Panc1 (cell line): Measurements from ENCODE around the gene GNAT2.

ENCODE experiments used
- CTCF ChIP-seq: fragments of 450-650 bp; IDR thresholded peaks from 2 replicates; pipeline ENCODE4 v1.5.1; 2017; ENCODE audit warnings: mild to moderate bottlenecking
- POLR2AphosphoS5 ChIP-seq: IDR thresholded peaks from 2 replicates; pipeline ENCODE4 v1.6.1; 2012; ENCODE audit warnings: mild to moderate bottlenecking, low read depth, low read length, moderate library complexity
- REST ChIP-seq, 2 experiments: IDR thresholded peaks; 2 replicates each; pipeline ENCODE4 v1.6.1; 2011 to 2012; ENCODE audit warnings: low read depth in 2 of 2, control low read depth in 1 of 2, low read length in 1 of 2, mild to moderate bottlenecking in 1 of 2, moderate library complexity in 1 of 2; ENCODE audit not compliant: insufficient read depth in 1 of 2
- SIN3A ChIP-seq: IDR thresholded peaks from 2 replicates; pipeline ENCODE4 v1.6.1; 2012; ENCODE audit warnings: low read depth, mild to moderate bottlenecking, low read length, moderate library complexity, borderline replicate concordance; ENCODE audit not compliant: insufficient read depth

- TF ChIP-seq CTCF (no peak), POLR2AphosphoS5 (no peak), REST (IDR thresholded peaks at IDR 0.05; ENCODE audit: insufficient read depth in 1 of 2, low read depth in 2 of 2, low read length in 1 of 2) (no peak), SIN3A (no peak)
Observed at GRCh38 chr1:109589679-109590078, 29.7 kb downstream of the GNAT2 start.
